Measurements from ENCODE around the gene EIF1AX.
A peak's percentile ranks its signal among the peaks of the same experiment; 100 is the strongest.
"Not testable (repeated sequence)": the region's sequence is repeated elsewhere in the genome, so short reads cannot be mapped to it uniquely, and the experiment has no call there.

The EIF1AX gene, protein sequence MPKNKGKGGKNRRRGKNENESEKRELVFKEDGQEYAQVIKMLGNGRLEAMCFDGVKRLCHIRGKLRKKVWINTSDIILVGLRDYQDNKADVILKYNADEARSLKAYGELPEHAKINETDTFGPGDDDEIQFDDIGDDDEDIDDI

GRCh38 chrX:20141281-20142220 lies at the start of gene EIF1AX:
Gene EIF1AX, minus strand, starts transcription at chrX:20141838. Its CDS starts 198 bp downstream, at chrX:20141640.
- peak; percentile 98 to 100 (median 100) for DNase-seq

DNA sequence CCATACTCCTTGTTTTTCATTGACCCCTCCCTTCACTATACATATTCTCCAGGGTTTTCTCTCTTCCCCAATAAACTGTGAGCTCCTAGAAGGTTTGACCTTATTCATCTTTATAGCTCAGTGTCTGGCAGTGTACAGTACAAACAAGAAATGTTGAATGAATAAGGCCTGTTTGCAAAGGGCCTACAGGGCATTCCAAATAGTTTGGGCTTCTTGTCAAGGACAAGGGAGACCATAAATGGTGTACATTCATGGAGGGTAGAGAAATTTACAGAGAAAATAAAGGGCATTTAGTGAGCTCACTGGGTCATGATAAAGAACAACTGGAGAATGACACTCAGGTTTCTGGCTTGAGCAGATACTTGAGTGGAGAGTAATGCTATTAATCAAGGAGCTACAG lies 47.5 kb upstream of the EIF1AX start:
- no peak for DNase-seq

DNA sequence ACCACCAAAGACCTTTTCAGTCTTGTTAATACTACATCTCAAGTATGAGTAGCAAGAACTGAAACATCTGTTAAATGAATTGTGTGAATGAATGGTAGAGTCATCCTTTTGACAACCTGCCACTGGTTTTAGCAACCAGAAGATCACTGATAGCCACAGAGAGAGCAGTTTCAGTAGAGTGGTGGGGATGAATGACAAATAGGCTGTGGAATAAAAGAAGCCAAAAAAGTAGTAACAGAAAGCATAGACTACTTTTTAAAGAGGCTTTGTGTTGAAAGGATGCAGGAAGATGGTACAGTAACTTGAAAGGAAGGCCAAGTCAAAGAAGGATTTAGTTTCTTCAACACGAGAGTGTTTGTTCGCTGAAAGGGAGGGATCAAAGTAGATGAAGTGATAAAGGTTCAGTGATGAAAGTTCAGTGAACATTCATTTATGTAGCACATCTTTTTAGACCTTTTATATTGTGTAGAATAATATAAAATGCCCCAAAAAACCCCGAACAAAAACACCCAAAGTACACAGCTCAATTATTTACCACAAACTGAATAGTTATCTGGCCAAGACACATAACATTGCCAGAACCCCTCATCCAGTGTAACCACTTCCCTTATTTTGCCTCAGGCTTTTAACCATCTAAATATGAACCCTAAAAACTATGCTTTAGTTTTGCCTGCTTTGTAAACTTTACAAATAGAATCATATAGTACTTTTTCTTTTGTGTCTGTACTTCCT lies 40.1 kb upstream of the EIF1AX start:
- DNase-seq = no peak

DNA sequence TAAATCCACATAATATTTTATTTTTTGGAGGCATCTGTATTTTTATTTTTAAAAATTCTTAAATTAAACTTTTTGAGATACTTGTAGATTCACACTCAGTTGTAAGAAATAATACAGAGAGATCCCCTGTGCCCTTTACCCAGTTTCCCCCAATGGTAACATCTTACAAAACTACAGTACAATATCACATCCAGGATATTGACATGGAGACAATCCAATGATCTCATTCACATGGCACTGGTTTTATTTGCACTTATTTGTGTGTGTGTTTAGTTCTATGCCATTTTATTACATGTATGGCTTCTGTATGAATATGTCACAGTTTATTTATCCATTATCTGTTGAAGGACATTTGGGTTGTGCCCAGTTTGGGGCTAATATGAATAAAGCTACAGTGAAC lies 35.5 kb upstream of the EIF1AX start:
- no peak for DNase-seq

DNA sequence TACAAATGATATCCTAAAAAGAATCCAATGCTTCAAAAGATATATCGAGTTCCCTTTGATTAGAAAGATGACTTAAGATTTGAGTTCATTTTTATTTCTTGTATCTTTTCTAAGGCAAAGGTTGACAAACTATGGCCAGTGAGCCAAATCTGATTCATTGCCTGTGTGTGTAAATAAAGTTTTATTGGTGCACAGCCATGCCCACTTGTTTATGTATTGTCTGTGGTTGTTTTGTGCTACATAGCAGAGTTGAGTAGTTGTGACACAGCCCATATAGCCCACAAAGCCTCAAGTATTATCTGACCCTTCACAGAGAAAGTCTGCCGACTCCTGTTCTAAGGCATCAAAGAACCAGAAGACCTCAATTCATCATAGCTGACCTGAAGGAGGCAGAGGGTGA lies 32.2 kb upstream of the EIF1AX start:
- DNase-seq = no peak

DNA sequence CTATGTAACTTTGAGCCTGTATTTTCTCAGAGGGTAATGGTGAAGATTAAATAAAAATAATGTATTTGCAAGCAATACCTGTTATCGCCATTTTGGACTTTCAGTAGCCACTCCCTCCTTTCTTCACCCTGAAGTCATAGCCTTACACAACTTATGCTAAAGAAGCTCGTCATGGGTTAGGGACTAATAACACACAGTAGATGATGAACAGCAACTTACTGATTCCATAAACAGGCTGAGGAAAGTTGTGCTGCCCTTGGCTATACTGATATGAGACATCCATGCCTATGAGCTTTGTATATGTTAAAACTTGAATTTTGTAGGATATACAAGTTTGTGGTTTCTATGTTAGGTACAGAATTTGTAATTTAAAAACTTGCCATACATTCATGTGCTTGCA lies 31.7 kb upstream of the EIF1AX start:
- DNase-seq = no peak

DNA sequence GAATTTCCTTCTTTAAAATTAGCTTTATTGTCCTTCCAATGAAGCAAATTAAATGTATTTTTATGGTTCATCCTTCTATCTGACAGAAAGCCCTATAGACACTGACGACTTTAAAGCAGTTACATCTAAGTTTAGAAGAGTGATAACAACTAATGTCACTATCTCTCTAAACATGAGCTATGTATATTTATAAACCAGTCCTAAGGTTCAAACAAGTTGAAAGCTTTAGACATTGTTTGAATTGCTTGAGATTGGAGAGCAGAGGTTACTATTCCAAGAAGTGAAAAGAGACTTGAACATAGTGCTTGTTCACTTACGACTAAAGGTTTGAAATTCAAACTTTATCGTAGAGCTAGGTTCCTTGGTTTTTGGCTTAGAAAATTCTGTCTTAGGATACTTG lies 30.2 kb upstream of the EIF1AX start:
- no peak for DNase-seq

GRCh38 chrX:20162516-20162915 lies 20.9 kb upstream of the EIF1AX start:
- DNase-seq = not testable (repeated sequence)

DNA sequence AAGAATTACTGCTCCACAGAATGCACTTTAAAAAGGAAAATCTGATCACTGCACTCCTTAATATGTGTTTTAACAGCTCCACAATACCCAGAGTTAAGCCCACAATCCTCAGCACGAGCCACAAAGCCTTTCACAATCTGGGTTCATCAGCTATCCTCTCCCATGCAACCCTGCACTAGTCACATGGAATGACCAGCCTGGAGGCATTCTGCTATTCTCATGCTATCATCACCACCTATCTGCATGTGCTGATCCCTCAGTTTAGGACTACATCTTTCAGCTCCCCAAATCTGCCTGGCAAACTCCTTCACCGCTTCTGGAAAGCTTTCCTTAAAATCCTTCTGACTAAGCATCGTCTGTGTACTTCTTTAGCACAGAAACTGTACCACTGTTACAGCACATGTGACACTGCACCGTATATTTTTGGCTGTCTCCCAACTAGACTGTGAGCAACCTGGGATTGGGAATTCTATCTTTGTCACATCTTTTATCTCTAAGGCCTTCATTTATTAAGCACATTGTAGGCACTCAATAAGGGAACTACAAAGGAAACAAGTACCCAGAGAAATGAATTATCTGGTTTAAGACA lies 18.3 kb upstream of the EIF1AX start:
- DNase-seq = no peak

DNA sequence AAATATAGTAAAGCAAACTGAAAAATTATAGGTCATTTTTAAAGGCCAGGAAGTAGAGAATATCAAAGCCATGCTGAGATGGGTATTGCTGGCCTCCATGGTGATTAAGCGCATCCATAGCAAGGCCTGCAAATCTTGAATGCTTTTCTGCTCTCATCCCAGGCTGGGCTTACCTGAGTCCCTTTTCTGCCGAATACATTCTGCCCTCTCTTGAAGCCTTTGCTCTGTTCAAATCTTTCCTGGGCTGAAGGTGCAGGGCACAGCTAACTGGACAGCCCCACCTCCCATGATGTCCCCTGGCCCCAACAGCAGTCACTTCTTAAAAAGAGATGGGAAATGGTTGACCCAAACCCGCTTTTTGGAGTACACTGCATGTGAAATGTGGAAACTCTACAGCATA lies 10.1 kb upstream of the EIF1AX start:
- no peak for DNase-seq

DNA sequence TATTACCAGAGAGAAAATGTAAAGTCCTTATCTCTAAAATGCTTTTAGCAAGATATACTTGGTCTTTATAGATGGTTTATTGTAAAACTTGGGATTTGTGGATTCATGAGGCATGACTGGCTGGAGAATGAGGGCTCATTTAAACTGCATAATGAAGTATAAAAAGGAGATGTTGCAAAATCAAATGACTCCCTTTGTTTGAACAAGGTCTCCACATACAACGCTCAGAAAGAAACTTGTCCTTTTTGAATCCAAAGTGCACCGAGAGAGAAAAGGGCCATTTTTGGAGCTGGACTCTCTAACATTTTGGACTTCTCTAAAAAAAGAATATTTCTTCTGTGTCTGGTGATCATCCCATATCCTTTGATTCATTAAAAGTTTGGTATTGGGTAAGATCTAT lies 7.7 kb upstream of the EIF1AX start:
- no peak for DNase-seq

DNA sequence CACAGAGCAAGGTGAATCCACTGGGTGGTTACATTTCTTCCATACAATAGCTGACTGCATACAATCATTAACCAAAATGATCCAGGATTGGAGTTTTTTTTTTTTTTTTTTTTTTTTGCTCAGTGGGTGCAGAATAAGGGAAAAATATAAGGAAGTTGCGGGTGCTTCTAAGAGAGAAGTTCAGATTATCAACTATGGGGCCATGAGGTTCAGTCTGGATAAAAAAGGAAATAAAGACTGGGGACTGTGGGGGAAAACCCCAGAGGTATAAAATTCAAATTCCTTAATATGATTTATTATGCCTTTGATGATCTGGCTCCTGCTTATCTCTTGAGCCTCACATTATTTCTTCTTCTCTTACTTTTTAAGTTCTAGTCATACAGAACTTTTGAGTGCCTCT lies 5.9 kb upstream of the EIF1AX start:
- no peak for DNase-seq

DNA sequence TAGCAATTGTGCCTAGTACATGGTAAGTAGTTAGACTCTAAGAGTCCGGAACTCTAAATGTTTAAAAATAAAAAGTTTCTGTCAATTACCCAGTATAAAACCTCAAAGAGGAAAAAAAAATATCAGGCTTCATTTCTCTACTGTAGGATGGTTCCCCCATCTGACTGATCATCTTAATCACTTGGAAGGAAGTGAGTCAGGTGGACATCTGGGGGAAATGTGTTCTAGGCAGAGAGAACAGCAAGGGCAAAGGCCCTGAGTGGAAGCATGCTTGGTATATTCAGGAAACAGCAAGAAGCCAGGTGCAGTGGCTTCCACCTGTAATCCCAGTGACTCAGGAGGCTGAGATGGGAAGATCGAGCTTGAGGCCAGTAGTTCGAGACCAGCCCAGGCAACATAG lies 2.9 kb upstream of the EIF1AX start:
- DNase-seq = no peak

DNA sequence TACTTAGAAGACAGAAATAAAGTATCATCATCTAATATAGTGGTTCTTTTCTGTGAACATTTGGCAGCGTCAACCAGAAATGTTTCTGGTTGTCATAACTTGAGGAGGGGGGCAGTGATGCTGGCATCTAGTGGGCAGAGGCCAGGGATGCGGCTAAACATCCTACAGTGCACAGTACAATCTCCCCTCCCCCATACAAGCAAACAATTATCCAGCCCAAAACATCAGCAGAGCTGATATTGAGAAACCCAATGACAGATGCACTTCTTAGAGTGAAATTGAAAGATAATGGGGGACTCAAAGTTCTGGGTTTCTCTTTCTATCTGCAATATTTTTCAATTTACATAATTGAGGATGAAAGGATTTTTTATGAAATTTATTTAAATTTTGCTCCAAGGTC lies 1.9 kb upstream of the EIF1AX start:
- DNase-seq = peak in 2 of 3 experiments; percentile 9 to 53

DNA sequence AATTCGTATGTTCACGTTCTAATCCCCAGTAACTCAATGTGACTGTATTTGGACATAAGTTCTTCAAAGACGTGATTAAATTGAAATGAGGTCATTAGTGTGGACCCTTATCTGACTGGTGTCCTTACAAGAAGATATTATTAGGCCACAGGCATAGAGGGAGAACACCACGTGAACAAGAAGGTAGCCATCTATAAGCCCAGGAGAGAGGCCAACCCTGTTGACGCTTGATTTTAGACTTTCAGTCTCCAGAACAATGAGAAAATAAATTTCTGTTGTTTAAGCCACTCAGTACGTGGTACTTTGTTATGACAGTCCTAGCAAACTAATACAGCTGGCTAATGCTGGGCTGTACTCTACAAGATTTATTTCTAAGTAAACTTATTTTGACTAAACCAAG lies 1.5 kb upstream of the EIF1AX start:
- peak in 1 of 3 experiments; percentile 53 for DNase-seq

- peak in 1 of 3 experiments; percentile 47 for DNase-seq
Measured at GRCh38 chrX:20140420-20140819, 1.2 kb downstream of the EIF1AX start.

- no peak for DNase-seq
Measured at GRCh38 chrX:20139966-20140365, 1.7 kb downstream of the EIF1AX start.

- DNase-seq = no peak
Measured at GRCh38 chrX:20135944-20136343, 5.7 kb downstream of the EIF1AX start.

GRCh38 chrX:20132666-20133065 lies 9.0 kb downstream of the EIF1AX start:
- DNase-seq = no peak

DNA sequence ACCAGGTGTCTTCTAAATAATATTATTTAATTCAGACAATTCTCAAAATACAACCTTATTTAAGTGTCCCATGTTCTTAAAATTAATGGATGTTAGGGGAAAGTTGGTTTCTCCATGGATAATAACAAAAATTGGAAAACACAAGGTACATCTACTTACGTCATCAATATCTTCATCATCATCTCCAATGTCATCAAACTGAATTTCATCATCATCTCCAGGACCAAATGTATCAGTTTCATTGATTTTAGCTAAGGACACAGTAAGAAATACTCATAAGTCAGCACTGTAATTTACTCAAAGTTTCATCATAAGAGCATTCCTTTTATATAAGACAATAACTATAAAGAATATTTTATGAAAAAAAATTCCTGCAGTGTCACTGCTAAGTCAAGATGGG lies 11.3 kb downstream of the EIF1AX start:
- no peak for DNase-seq

- DNase-seq = no peak
Measured at GRCh38 chrX:20129547-20129946, 12.1 kb downstream of the EIF1AX start.

GRCh38 chrX:20128670-20129069 lies 13.0 kb downstream of the EIF1AX start:
- peak in 1 of 3 experiments; percentile 27 for DNase-seq

GRCh38 chrX:20127440-20127839 lies 14.2 kb downstream of the EIF1AX start:
- DNase-seq = peak in 1 of 3 experiments; percentile 41
